ENCODE measurements around the gene CAPN15. TPM values are rescaled to one million over a fixed set of nuclear protein-coding genes. Genes with fewer than 3 reads are reported as not detected.

Gene CAPN15
- polyA plus RNA-seq, 1 of the 3 experiments (the other 2 are of a cell fraction): 22.9 TPM

GRCh38 chr16:536746-537145, 9.2 kb downstream of the CAPN15 start:
- Histone ChIP-seq H3K4me1 (ENCODE audit: control insufficient read depth in 1 of 2, insufficient read depth in 2 of 2, low read depth in 1 of 2, low read length in 1 of 2) (no peaks in the 10 kb centered on the region), H3K9me3 (no peaks in the 10 kb centered on the region), H3K27me3 (ENCODE audit: insufficient read depth) (no peaks in the 10 kb centered on the region), H4K20me1 (ENCODE audit: insufficient read depth) (peaks cover 46% of the 10 kb centered on the region), H2AFZ (ENCODE audit: low read depth) (no peak overlapping the region), H3K9ac (no peak overlapping the region), H3K4me2 (no peak overlapping the region), H3K36me3 (replicated peaks in 1 of 2; ENCODE audit: control insufficient read depth in 1 of 2, insufficient read depth in 2 of 2, low read length in 1 of 2) (peaks cover 0 to 29% of the 10 kb centered on the region in 2 experiments), H3K4me3 (ENCODE audit: low read depth in 2 of 2, low read length in 1 of 2) (no peak overlapping the region), H3K27ac (ENCODE audit: low read depth in 2 of 2, low read length in 1 of 2) (no peak overlapping the region), H3F3A (replicated peaks; ENCODE audit: insufficient read depth) (no peaks in the 10 kb centered on the region), H3K79me2 (ENCODE audit: insufficient read depth) (peaks cover 95% of the 10 kb centered on the region), H3K9me2 (no peaks in the 10 kb centered on the region)
- WGBS (ENCODE audit: low lambda C conversion rate): 83% methylated on average over 1 of the region's 17 CpGs
- no peak for DNase-seq
- no peak for TF ChIP-seq NFIC (IDR thresholded peaks at IDR 0.05; ENCODE audit: borderline replicate concordance)
- no peak for TF ChIP-seq RXRA (IDR thresholded peaks at IDR 0.05; ENCODE audit: borderline replicate concordance, low read depth)
- TF ChIP-seq GATA2 (CRISPR knock-in tag; IDR thresholded peaks at IDR 0.05): no peak
- no peak for TF ChIP-seq RAD21 (IDR thresholded peaks at IDR 0.05; ENCODE audit: low read length)
- TF ChIP-seq MEF2A (IDR thresholded peaks at IDR 0.05; ENCODE audit: borderline replicate concordance, low read depth): no peak
- TF ChIP-seq TCF12 (IDR thresholded peaks at IDR 0.05): no peak
- no peak for TF ChIP-seq PBX3 (IDR thresholded peaks at IDR 0.05)
- TF ChIP-seq USF1 (IDR thresholded peaks at IDR 0.05; ENCODE audit: borderline replicate concordance, low read depth): no peak
- TF ChIP-seq RCOR1 (IDR thresholded peaks at IDR 0.05; ENCODE audit: low read length): no peak
- TF ChIP-seq ELF1 (IDR thresholded peaks at IDR 0.05): no peak
- TF ChIP-seq GABPA (IDR thresholded peaks at IDR 0.05; ENCODE audit: low read depth): no peak
- ChIA-PET POLR2A (no interaction called here), CTCF (no interaction called here)

GRCh38 chr16:537415-538335, 10.2 kb downstream of the CAPN15 start:
- CTCF ChIA-PET: no interaction called here
- no peak overlapping the region for H3K4me3 ChIP-seq (ENCODE audit: low read depth in 2 of 2, low read length in 1 of 2)
- H3K9me2 ChIP-seq: no peaks in the 10 kb centered on the region
- peak; percentile 60 for DNase-seq
- H3K79me2 ChIP-seq (ENCODE audit: insufficient read depth): peaks cover 93% of the 10 kb centered on the region
- 96% methylated on average over 37 of the region's 60 CpGs for WGBS (ENCODE audit: low lambda C conversion rate)
- no peak overlapping the region for H3K27ac ChIP-seq (ENCODE audit: low read depth in 2 of 2, low read length in 1 of 2)
- no peaks in the 10 kb centered on the region for H3F3A ChIP-seq (replicated peaks; ENCODE audit: insufficient read depth)
- POLR2A ChIA-PET: interaction anchor here (1.0 kb wide), 1 partner anchor 28 kb away, joined by 3 read pairs; no protein-coding TSS in a partner anchor
- no peaks in the 10 kb centered on the region for H3K9me3 ChIP-seq
- no peaks in the 10 kb centered on the region for H3K4me1 ChIP-seq (ENCODE audit: control insufficient read depth in 1 of 2, insufficient read depth in 2 of 2, low read depth in 1 of 2, low read length in 1 of 2)
- H3K36me3 ChIP-seq (replicated peaks in 1 of 2; ENCODE audit: control insufficient read depth in 1 of 2, insufficient read depth in 2 of 2, low read length in 1 of 2): peaks cover 0 to 29% of the 10 kb centered on the region in 2 experiments
- no peaks in the 10 kb centered on the region for H3K27me3 ChIP-seq (ENCODE audit: insufficient read depth)
- no peak overlapping the region for H2AFZ ChIP-seq (ENCODE audit: low read depth)
- H3K9ac ChIP-seq: no peak overlapping the region
- no peak overlapping the region for H3K4me2 ChIP-seq
- peaks cover 46% of the 10 kb centered on the region for H4K20me1 ChIP-seq (ENCODE audit: insufficient read depth)
- no peak; the same call in 1 of the 2 replicates for TF ChIP-seq CTCF (IDR thresholded peaks at IDR 0.05)
- TF ChIP-seq IRF3 (IDR thresholded peaks at IDR 0.05; ENCODE audit: low read depth, low read length): no peak
- TF ChIP-seq MAX (IDR thresholded peaks at IDR 0.05; ENCODE audit: low read depth): no peak
- no peak for TF ChIP-seq TEAD4 (IDR thresholded peaks at IDR 0.05; ENCODE audit: borderline replicate concordance, insufficient read depth)
- no peak for TF ChIP-seq MEF2A (IDR thresholded peaks at IDR 0.05; ENCODE audit: borderline replicate concordance, low read depth)
- no peak for TF ChIP-seq SIN3A (IDR thresholded peaks at IDR 0.05; ENCODE audit: borderline replicate concordance, low read depth, low read length)
- no peak for TF ChIP-seq FOSL2 (IDR thresholded peaks at IDR 0.05; ENCODE audit: borderline replicate concordance, low read depth)
- TF ChIP-seq TAF1 (IDR thresholded peaks at IDR 0.05; ENCODE audit: borderline replicate concordance, low read depth, low read length): no peak
- no peak for TF ChIP-seq GATA2 (CRISPR knock-in tag; IDR thresholded peaks at IDR 0.05)
- no peak for TF ChIP-seq GABPA (IDR thresholded peaks at IDR 0.05; ENCODE audit: low read depth)
- TF ChIP-seq SMC3 (IDR thresholded peaks at IDR 0.05; ENCODE audit: low read depth, low read length): no peak
- no peak for TF ChIP-seq RCOR1 (IDR thresholded peaks at IDR 0.05; ENCODE audit: low read length)
- no peak for TF ChIP-seq NFIC (IDR thresholded peaks at IDR 0.05; ENCODE audit: borderline replicate concordance)
- no peak for TF ChIP-seq ELF1 (IDR thresholded peaks at IDR 0.05)

All from SK-N-SH (cell line).